Fibroblast of the aortic adventitia (primary cell): Measurements from ENCODE around the gene SEMA3A. TPM values are rescaled to one million over a fixed set of nuclear protein-coding genes. Genes with fewer than 3 reads are reported as not detected.
A peak's percentile ranks its signal among the peaks of the same experiment; 100 is the strongest.

Experiments used
- DNase-seq: peaks from one replicate; pipeline ENCODE4 v3.0.0-alpha.2; 2010; ENCODE audit warnings: low read depth
- H3K4me3 ChIP-seq: 2 replicates; pipeline ENCODE4 v1.5.1; 2011; ENCODE audit warnings: low read depth, mild to moderate bottlenecking, control low read depth, low read length, moderate library complexity
- total RNA-seq: library from RNA; depleted of rRNA; stranded (reverse); fragments of >200 nt; gene quantifications from 2 replicates; pipeline ENCODE4 v1.2.3, GENCODE V29; 2012; ENCODE audit warnings: low replicate concordance
- TF ChIP-seq, protein P1 (sequence below): IDR thresholded peaks from 2 replicates; pipeline ENCODE4 v1.5.1; 2011; ENCODE audit warnings: mild to moderate bottlenecking, low read length, control low read depth, inconsistent platforms; ENCODE audit not compliant: insufficient read depth

SEMA3A gene
- total RNA-seq, 1 donor, result 118 TPM

DNA sequence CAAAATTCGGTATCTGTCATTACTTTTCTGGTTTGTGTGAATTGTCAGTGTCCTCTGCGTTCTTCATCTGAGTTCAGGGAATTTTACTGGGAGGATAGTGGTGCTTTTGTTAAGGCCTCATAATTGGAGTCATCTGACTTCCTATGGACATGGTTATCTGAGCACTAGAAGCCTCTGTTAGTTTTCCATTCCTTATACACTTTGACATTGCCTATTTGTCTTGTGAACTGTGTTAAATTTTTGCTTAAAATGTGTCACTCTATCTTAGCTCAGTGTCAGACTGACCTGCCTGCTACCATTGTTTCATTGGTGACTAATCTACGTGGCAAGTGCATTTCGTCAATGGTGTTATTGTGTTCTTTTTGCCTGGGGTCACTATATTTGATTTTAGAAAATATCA lies 253.3 kb downstream of the SEMA3A start:
- TF ChIP-seq, protein P1, sequence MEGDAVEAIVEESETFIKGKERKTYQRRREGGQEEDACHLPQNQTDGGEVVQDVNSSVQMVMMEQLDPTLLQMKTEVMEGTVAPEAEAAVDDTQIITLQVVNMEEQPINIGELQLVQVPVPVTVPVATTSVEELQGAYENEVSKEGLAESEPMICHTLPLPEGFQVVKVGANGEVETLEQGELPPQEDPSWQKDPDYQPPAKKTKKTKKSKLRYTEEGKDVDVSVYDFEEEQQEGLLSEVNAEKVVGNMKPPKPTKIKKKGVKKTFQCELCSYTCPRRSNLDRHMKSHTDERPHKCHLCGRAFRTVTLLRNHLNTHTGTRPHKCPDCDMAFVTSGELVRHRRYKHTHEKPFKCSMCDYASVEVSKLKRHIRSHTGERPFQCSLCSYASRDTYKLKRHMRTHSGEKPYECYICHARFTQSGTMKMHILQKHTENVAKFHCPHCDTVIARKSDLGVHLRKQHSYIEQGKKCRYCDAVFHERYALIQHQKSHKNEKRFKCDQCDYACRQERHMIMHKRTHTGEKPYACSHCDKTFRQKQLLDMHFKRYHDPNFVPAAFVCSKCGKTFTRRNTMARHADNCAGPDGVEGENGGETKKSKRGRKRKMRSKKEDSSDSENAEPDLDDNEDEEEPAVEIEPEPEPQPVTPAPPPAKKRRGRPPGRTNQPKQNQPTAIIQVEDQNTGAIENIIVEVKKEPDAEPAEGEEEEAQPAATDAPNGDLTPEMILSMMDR, result no peak
- no peak for DNase-seq
- no peak overlapping the region for H3K4me3 ChIP-seq

DNA sequence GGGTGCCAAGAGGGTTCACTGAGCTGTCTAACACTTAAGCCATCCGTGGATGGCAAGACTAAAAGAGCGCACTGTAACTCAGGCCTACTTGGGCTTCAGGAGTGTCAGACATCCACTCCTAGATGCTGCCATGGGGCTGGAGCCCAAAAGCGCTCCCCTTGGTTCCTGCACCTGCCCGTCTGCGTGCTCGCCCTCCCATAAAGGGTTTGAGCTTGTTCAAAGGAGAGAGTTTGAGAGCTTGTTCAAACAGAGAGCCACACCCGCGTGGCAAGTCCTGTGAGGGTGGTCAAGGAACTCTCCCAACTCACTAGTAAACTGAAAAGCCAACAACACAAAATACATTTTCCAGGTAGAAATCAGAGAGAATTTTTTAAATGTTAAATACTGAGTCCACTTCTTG lies 256.7 kb downstream of the SEMA3A start:
- no peak for DNase-seq
- H3K4me3 ChIP-seq, result no peak overlapping the region
- TF ChIP-seq, protein P1, result no peak

DNA sequence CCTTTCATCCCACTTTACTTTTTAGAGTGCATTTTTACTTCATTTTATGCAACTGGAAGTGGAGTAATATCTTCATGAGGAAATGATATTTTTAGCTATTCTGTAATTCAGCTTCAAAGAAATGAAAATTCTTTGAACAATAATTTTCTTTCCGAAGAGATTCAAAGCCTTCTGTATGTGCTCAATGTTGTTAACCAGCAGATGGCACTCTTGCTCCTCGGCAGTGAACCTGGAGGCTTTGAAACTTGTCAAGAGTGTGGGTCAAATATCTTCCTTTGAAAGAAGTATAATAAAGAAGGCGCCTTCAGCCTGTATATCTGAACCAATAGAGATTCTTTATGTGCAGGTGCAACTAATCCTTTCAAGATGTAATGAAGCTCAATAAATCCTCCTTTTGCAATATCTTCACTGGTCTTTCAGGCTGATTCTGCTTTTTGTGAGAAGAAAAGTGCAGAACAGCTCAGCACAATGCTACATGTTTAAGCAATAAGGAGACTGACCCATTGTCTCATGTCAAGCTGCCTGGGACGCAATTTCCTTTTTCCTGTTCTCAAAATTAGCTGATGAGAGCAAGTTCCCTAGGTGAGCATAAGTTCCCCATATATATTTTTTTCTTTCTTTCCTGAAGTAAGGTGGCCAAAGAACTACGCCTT lies 258.4 kb downstream of the SEMA3A start:
- TF ChIP-seq, protein P1, result peak; percentile 94
- peak; percentile 88 for DNase-seq
- no peak overlapping the region for H3K4me3 ChIP-seq

DNA sequence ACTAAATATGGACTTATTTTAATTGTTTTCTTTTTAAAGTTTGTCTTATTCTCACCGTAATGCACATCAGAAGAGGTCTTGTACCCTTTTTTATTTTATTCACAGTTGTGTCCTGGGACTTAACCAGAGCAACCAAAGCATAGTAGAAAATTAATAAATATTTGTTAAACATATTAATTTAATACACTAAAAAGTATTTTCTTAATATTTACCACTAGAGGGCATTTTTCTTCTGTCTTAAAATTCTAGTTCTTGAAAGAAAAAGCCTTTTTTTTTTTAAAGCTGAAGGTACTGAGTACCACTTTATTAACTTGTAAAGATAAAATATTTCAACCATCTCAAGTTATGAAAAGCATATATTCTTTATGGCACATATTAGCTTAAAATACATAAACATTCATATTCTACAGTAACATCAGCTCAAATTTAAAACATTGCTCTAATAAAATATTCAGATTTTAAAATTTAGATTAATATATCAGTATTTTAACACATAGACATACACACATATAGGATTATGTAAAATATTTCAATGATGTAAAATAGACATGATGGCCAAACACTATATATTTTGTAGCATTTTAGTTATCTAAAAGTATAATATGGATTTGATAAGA lies 260.4 kb downstream of the SEMA3A start:
- peak; percentile 25 for DNase-seq
- TF ChIP-seq, protein P1, result peak; percentile 36
- no peak overlapping the region for H3K4me3 ChIP-seq

DNA sequence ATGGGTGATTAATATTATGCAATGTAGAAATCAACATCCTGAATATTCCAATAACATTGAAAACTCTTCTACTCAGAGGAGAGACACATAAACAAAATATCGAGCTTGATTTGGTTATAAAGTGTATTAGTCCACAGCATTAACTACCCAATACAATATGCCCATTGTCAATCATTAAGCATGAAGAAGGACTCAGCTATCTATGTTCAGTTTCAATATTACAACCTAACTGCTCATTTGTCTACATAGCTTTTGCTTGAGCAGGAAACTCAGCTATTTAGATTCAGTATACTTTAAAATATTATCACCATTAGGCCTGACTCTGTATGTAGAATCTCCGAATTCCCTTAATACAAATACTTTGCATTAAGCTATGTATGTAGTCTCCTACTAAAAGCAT lies 262.6 kb downstream of the SEMA3A start:
- no peak for DNase-seq
- no peak overlapping the region for H3K4me3 ChIP-seq
- TF ChIP-seq, protein P1, result no peak

DNA sequence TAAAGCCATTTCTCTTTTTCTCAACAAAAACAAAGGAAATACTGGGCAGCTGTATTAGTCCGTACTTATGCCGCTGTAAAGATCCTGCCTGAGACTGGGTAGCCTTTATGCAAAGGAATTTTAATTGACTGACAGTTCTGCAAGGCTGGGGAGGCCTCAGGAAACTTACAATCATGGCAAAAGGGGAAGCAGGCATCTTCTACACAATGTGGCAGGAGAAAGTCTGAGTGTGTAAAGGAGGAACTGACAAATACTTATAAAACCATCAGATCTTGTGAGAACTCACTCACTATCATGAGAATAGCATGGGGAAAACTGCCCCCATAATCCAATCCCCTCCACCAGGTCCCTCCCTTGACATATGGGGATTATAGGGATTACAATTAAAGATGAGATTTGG lies 264.3 kb downstream of the SEMA3A start:
- H3K4me3 ChIP-seq, result no peak overlapping the region
- DNase-seq, result no peak
- TF ChIP-seq, protein P1, result no peak

DNA sequence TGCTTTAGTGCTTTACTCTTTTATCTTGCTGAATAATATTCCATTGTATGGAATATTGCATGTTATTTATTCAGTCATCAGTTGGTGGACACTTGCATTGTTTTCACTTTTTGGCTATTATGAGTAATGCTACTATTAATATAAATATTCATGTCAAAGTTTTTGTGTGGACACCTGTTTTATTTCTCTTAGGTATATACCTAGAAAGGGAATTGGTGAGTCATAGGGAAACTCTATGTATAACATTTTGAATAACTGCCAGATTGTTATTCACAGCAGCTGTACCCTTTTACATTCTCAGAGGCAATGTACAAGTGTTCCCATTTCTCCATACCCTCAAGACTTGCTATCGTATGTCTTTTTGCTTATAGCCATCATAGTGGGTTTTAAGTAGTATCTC lies 268.7 kb downstream of the SEMA3A start:
- TF ChIP-seq, protein P1, result no peak
- no peak overlapping the region for H3K4me3 ChIP-seq
- DNase-seq, result peak; percentile 2
